Naive thymus-derived CD4-positive, alpha-beta T cell (primary cell): Measurements from ENCODE around the gene FRAS1. TPM values are rescaled to one million over a fixed set of nuclear protein-coding genes. Genes with fewer than 3 reads are reported as not detected.

Source experiments
- ATAC-seq: fragments of 150-1000 bp; cut with Tn5 transposase; 2 replicates; pipeline ENCODE4 v1.10.0; 2021; ENCODE audit warnings: mild to moderate bottlenecking, moderate library complexity
- CTCF ChIA-PET: fragments of 350-600 bp; sonication (Branson Sonifier 250); formaldehyde crosslinking; loops from one replicate; lab custom pipeline; 2021; ENCODE audit warnings: antibody characterized with exemption; lab: Charles Lee
- POLR2A ChIA-PET: fragments of 350-600 bp; sonication (Branson Sonifier 250); formaldehyde crosslinking; loops from one replicate; lab custom pipeline; 2021; ENCODE audit warnings: antibody characterized with exemption, inconsistent platforms; lab: Charles Lee
- DNase-seq, 9 donors: peaks; one replicate each; pipeline versions ENCODE4 v3.0.0 to v3.0.0-alpha.2; 2020 to 2022; ENCODE audit warnings: mixed read lengths in 1 of 9
- H3K27ac ChIP-seq: one replicate; pipeline ENCODE4 v1.7.0; 2013; ENCODE audit warnings: mild to moderate bottlenecking, low read depth, low read length, moderate library complexity
- H3K27me3 ChIP-seq, 2 donors: one replicate each; pipeline ENCODE4 v1.7.0; 2013; ENCODE audit warnings: low read length in 2 of 2, mild to moderate bottlenecking in 2 of 2, moderate library complexity in 2 of 2; ENCODE audit not compliant: control insufficient read depth in 2 of 2, insufficient read depth in 2 of 2
- H3K36me3 ChIP-seq, 3 experiments: 1 replicate in 2 of 3; 2 replicates in 1 of 3; pipeline ENCODE4 v1.7.0; 2013; ENCODE audit warnings: low read length in 3 of 3, mild to moderate bottlenecking in 3 of 3, moderate library complexity in 1 of 3; ENCODE audit not compliant: insufficient read depth in 3 of 3, control insufficient read depth in 2 of 3
- H3K4me1 ChIP-seq, 2 donors: one replicate each; pipeline ENCODE4 v1.7.0; 2013; ENCODE audit warnings: low read length in 2 of 2, mild to moderate bottlenecking in 2 of 2, moderate library complexity in 1 of 2; ENCODE audit not compliant: control insufficient read depth in 2 of 2, insufficient read depth in 2 of 2
- H3K4me3 ChIP-seq: 2 replicates; pipeline ENCODE4 v1.7.0; 2013; ENCODE audit warnings: mild to moderate bottlenecking, low read length
- H3K9me3 ChIP-seq, 3 experiments: 1 replicate in 2 of 3; 2 replicates in 1 of 3; pipeline ENCODE4 v1.7.0; 2013; ENCODE audit warnings: low read length in 3 of 3; ENCODE audit not compliant: control insufficient read depth in 2 of 3
- H3K27ac Mint-ChIP-seq, 9 donors: one replicate each; pipeline ENCODE4 v1.8.0; 2020 to 2022; ENCODE audit warnings: mixed read lengths in 9 of 9, mild to moderate bottlenecking in 8 of 9, moderate library complexity in 5 of 9, inconsistent platforms in 2 of 9
- H3K27me3 Mint-ChIP-seq, 5 donors: one replicate each; pipeline ENCODE4 v1.8.0; 2021 to 2022; ENCODE audit warnings: mixed read lengths in 5 of 5, mild to moderate bottlenecking in 1 of 5
- H3K36me3 Mint-ChIP-seq, 5 donors: one replicate each; pipeline ENCODE4 v1.8.0; 2020 to 2022; ENCODE audit warnings: mixed read lengths in 5 of 5, mild to moderate bottlenecking in 3 of 5, inconsistent platforms in 1 of 5
- H3K4me1 Mint-ChIP-seq, 7 donors: one replicate each; pipeline ENCODE4 v1.8.0; 2020 to 2022; ENCODE audit warnings: mixed read lengths in 7 of 7, mild to moderate bottlenecking in 3 of 7, inconsistent platforms in 1 of 7
- H3K4me3 Mint-ChIP-seq, 10 donors: one replicate each; pipeline ENCODE4 v1.8.0; 2020 to 2022; ENCODE audit warnings: mild to moderate bottlenecking in 10 of 10, mixed read lengths in 10 of 10, moderate library complexity in 6 of 10, inconsistent platforms in 2 of 10
- H3K9me3 Mint-ChIP-seq, 11 donors: one replicate each; pipeline ENCODE4 v1.8.0; 2020 to 2022; ENCODE audit warnings: mixed read lengths in 11 of 11, mild to moderate bottlenecking in 4 of 11, inconsistent platforms in 1 of 11, moderate library complexity in 1 of 11
- intact Hi-C, 2 donors: fragments of 100-400 bp; cut with micrococcal nuclease; formaldehyde crosslinking; loops; one replicate each; pipeline ENCODE4 v1.15.1; 2023
- polyA plus RNA-seq, 2 donors: library from polyadenylated mRNA; unstranded; fragments of 300-500 nt; fragmentation: Illumina TruSeq; gene quantifications; one replicate each; pipeline ENCODE4 v1.2.3, GENCODE V29; 2021
- total RNA-seq, 6 experiments: library from RNA in 5 of 6; stranded (reverse) in 5 of 6; gene quantifications; 1 replicate in 5 of 6; 2 replicates in 1 of 6; pipeline ENCODE4 v1.2.3 and lab custom pipeline; 2021 to 2026

Gene FRAS1
- total and polyA plus RNA-seq, 7 experiments from 2014 or later: 0.02 TPM; not detected in 6

- peaks cover 0 to 4% of the 10 kb centered on the region in 2 donors for H3K27me3 ChIP-seq
- H3K36me3 Mint-ChIP-seq: peaks cover 0 to 3% (median 0%) of the 10 kb centered on the region in 5 donors
- intact Hi-C loops: no loop called here
Measured at GRCh38 chr4:78318126-78318525, 261.0 kb downstream of the FRAS1 start.

GRCh38 chr4:78320349-78320935 is 263.3 kb downstream of the FRAS1 start:
- Histone ChIP-seq H3K4me1 (no peaks in the 10 kb centered on the region), H3K27me3 (peaks cover 0 to 4% of the 10 kb centered on the region in 2 donors), H3K27ac (no peak overlapping the region), H3K36me3 (no peaks in the 10 kb centered on the region), H3K4me3 (no peak overlapping the region), H3K9me3 (no peaks in the 10 kb centered on the region)
- Mint-ChIP-seq H3K36me3 (no peaks in the 10 kb centered on the region), H3K4me3 (peak overlapping the region in 2 of 10 donors; percentile 51 to 58), H3K27ac (no peak overlapping the region), H3K9me3 (peaks cover 0 to 2% (median 0%) of the 10 kb centered on the region in 11 donors), H3K27me3 (peaks cover 25 to 50% (median 28%) of the 10 kb centered on the region in 5 donors), H3K4me1 (peaks cover 0 to 13% (median 0%) of the 10 kb centered on the region in 7 donors)
- ChIA-PET POLR2A (no interaction called here), CTCF (no interaction called here)
- intact Hi-C loops: loop anchor here in 1 of 2 donors (10.0 kb wide), 1 partner anchor 544 kb away; no protein-coding TSS in a partner anchor
- DNase-seq: no peak
- ATAC-seq: no peak

More at GRCh38 chr4:78318126-78318525, 261.0 kb downstream of the FRAS1 start:
- no peaks in the 10 kb centered on the region for H3K4me1 ChIP-seq
- H3K4me3 ChIP-seq: no peak overlapping the region
- no peak overlapping the region for H3K4me3 Mint-ChIP-seq
- H3K27me3 Mint-ChIP-seq: peaks cover 18 to 64% (median 43%) of the 10 kb centered on the region in 5 donors
- no peaks in the 10 kb centered on the region for H3K36me3 ChIP-seq
- POLR2A ChIA-PET: no interaction called here
- H3K4me1 Mint-ChIP-seq: peaks cover 0 to 26% (median 0%) of the 10 kb centered on the region in 7 donors
- no peak for ATAC-seq
- no peak overlapping the region for H3K27ac ChIP-seq
- H3K9me3 ChIP-seq: no peaks in the 10 kb centered on the region
- CTCF ChIA-PET: no interaction called here
- H3K9me3 Mint-ChIP-seq: peaks cover 0 to 2% (median 0%) of the 10 kb centered on the region in 11 donors
- no peak overlapping the region for H3K27ac Mint-ChIP-seq
- DNase-seq: no peak

- no peak for ATAC-seq
- CTCF ChIA-PET: no interaction called here
- POLR2A ChIA-PET: no interaction called here
Measured at GRCh38 chr4:78322032-78322431, 264.9 kb downstream of the FRAS1 start.

GRCh38 chr4:78323439-78323838 is 266.3 kb downstream of the FRAS1 start:
- no peaks in the 10 kb centered on the region for H3K4me1 ChIP-seq
- Mint-ChIP-seq H3K4me3 (no peak overlapping the region), H3K27me3 (peaks cover 15 to 40% (median 26%) of the 10 kb centered on the region in 5 donors), H3K4me1 (peaks cover 0 to 13% (median 0%) of the 10 kb centered on the region in 7 donors), H3K36me3 (no peaks in the 10 kb centered on the region), H3K9me3 (peaks cover 0 to 2% (median 0%) of the 10 kb centered on the region in 11 donors), H3K27ac (no peak overlapping the region)
- DNase-seq (no peak), ATAC-seq (no peak)
- H3K27ac ChIP-seq: no peak overlapping the region
- ChIA-PET CTCF (no interaction called here), POLR2A (interaction anchor here (0.6 kb wide), 1 partner anchor 162 kb away, joined by 4 read pairs; no protein-coding TSS in a partner anchor)
- H3K4me3 ChIP-seq: no peak overlapping the region
- H3K9me3 ChIP-seq: no peaks in the 10 kb centered on the region
- H3K36me3 ChIP-seq: no peaks in the 10 kb centered on the region
- intact Hi-C loops: loop anchor here in 1 of 2 donors (10.0 kb wide), 1 partner anchor 541 kb away; no protein-coding TSS in a partner anchor
- H3K27me3 ChIP-seq: peaks cover 0 to 4% of the 10 kb centered on the region in 2 donors

More at GRCh38 chr4:78322032-78322431, 264.9 kb downstream of the FRAS1 start:
- H3K9me3 Mint-ChIP-seq: peaks cover 0 to 2% (median 0%) of the 10 kb centered on the region in 11 donors
- intact Hi-C loops: loop anchor here in 1 of 2 donors (10.0 kb wide), 1 partner anchor 543 kb away; no protein-coding TSS in a partner anchor
- H3K27me3 Mint-ChIP-seq: peaks cover 19 to 41% (median 39%) of the 10 kb centered on the region in 5 donors
- H3K4me1 Mint-ChIP-seq: peaks cover 0 to 13% (median 0%) of the 10 kb centered on the region in 7 donors
- H3K4me3 Mint-ChIP-seq: no peak overlapping the region
- no peaks in the 10 kb centered on the region for H3K9me3 ChIP-seq
- no peaks in the 10 kb centered on the region for H3K4me1 ChIP-seq
- H3K36me3 Mint-ChIP-seq: no peaks in the 10 kb centered on the region
- H3K27ac ChIP-seq: no peak overlapping the region
- no peak overlapping the region for H3K27ac Mint-ChIP-seq
- H3K36me3 ChIP-seq: no peaks in the 10 kb centered on the region
- peaks cover 0 to 4% of the 10 kb centered on the region in 2 donors for H3K27me3 ChIP-seq
- DNase-seq: no peak
- H3K4me3 ChIP-seq: no peak overlapping the region

- ChIA-PET POLR2A (no interaction called here), CTCF (interaction anchor here (0.6 kb wide), 1 partner anchor 152 kb away, joined by 3 read pairs; no protein-coding TSS in a partner anchor)
- no peak for DNase-seq
- no peak overlapping the region for H3K4me3 ChIP-seq
- H3K36me3 ChIP-seq: no peaks in the 10 kb centered on the region
- no peaks in the 10 kb centered on the region for H3K9me3 ChIP-seq
- H3K27ac Mint-ChIP-seq: no peak overlapping the region
- peaks cover 10 to 36% (median 21%) of the 10 kb centered on the region in 5 donors for H3K27me3 Mint-ChIP-seq
- H3K4me1 Mint-ChIP-seq: peaks cover 0 to 12% (median 0%) of the 10 kb centered on the region in 7 donors
- no peak for ATAC-seq
- H3K27me3 ChIP-seq: peaks cover 0 to 4% of the 10 kb centered on the region in 2 donors
- no peak overlapping the region for H3K4me3 Mint-ChIP-seq
- no peaks in the 10 kb centered on the region for H3K36me3 Mint-ChIP-seq
- H3K27ac ChIP-seq: no peak overlapping the region
- no peaks in the 10 kb centered on the region for H3K9me3 Mint-ChIP-seq
- H3K4me1 ChIP-seq: no peaks in the 10 kb centered on the region
- intact Hi-C loops: loop anchor here in 1 of 2 donors (10.0 kb wide), 1 partner anchor 540 kb away; no protein-coding TSS in a partner anchor
Measured at GRCh38 chr4:78324625-78325024, 267.5 kb downstream of the FRAS1 start.

- Mint-ChIP-seq H3K4me3 (no peak overlapping the region), H3K4me1 (peaks cover 0 to 3% (median 0%) of the 10 kb centered on the region in 7 donors), H3K9me3 (no peaks in the 10 kb centered on the region), H3K27ac (no peak overlapping the region), H3K36me3 (no peaks in the 10 kb centered on the region), H3K27me3 (peaks cover 6 to 36% (median 18%) of the 10 kb centered on the region in 5 donors)
- Histone ChIP-seq H3K27me3 (peaks cover 0 to under 1% of the 10 kb centered on the region in 2 donors), H3K36me3 (no peaks in the 10 kb centered on the region), H3K4me3 (no peak overlapping the region), H3K9me3 (no peaks in the 10 kb centered on the region), H3K27ac (no peak overlapping the region), H3K4me1 (no peaks in the 10 kb centered on the region)
- ChIA-PET POLR2A (no interaction called here), CTCF (no interaction called here)
- intact Hi-C loops: loop anchor here in 1 of 2 donors (10.0 kb wide), 1 partner anchor 539 kb away; no protein-coding TSS in a partner anchor
- DNase-seq: no peak
- no peak for ATAC-seq
Measured at GRCh38 chr4:78325271-78326157, 268.4 kb downstream of the FRAS1 start.
